ENCODE measurements around the gene FYN. TPM values are rescaled to one million over a fixed set of nuclear protein-coding genes. Genes with fewer than 3 reads are reported as not detected.

FYN gene
- total and polyA plus RNA-seq, 10 of the 15 experiments (the other 5 are each of a cell fraction or from before 2014, with no cell fraction given), result 51.4 to 247 (median 138) TPM

GRCh38 chr6:111631903-111632460, 241.3 kb downstream of the FYN start:
- no peak overlapping the region for H2AFZ ChIP-seq (ENCODE audit: control insufficient read depth, low read depth, low read length)
- no peaks in the 10 kb centered on the region for H3K36me3 ChIP-seq (ENCODE audit: control insufficient read depth in 2 of 2, insufficient read depth in 2 of 2, low read length in 1 of 2)
- no peaks in the 10 kb centered on the region; the same call in 2 of the 3 replicates for H3K9me3 ChIP-seq (replicated peaks; ENCODE audit: control insufficient read depth, insufficient read depth, low read length)
- ChIA-PET POLR2A (no interaction called here), SMC1A (ENCODE audit: uncharacterized antibody, unreplicated experiment) (no interaction called here), RAD21 (ENCODE audit: unreplicated experiment) (no interaction called here), CTCF (no interaction called here)
- no peak overlapping the region for H3K4me3 ChIP-seq
- WGBS (ENCODE audit: insufficient coverage, insufficient replicate concordance, low lambda C conversion rate, missing lambda C conversion rate), result 42% methylated on average over 8 of the region's 8 CpGs
- no peak overlapping the region for H3K27ac ChIP-seq (ENCODE audit: control insufficient read depth, insufficient read depth)
- intact Hi-C loops (cut with micrococcal nuclease; ENCODE audit: unreplicated experiment), result no loop called here
- ATAC-seq (no peak), DNase-seq (ENCODE audit: low read depth, low spot score) (no peak), FAIRE-seq (no peak)
- TF ChIP-seq PML (IDR thresholded peaks at IDR 0.05; ENCODE audit: low read length), result no peak
- no peak for TF ChIP-seq POU2F2 (IDR thresholded peaks at IDR 0.05; ENCODE audit: borderline replicate concordance, low read depth, low read length)
- TF ChIP-seq KAT2A (conservative IDR thresholded peaks at IDR 0.05; ENCODE audit: control insufficient read depth, low read depth, low read length), result no peak
- no peak for TF ChIP-seq MTA2 (IDR thresholded peaks at IDR 0.05; ENCODE audit: low read depth)
- no peak for TF ChIP-seq SP1 (IDR thresholded peaks at IDR 0.05; ENCODE audit: low read depth, low read length)
- TF ChIP-seq CREM (IDR thresholded peaks at IDR 0.05; ENCODE audit: low read depth), result no peak
- TF ChIP-seq ELK1 (IDR thresholded peaks at IDR 0.05; ENCODE audit: low read depth, low read length), result no peak
- TF ChIP-seq NR2F1 (conservative IDR thresholded peaks at IDR 0.05), result no peak
- no peak for TF ChIP-seq YBX1 (IDR thresholded peaks at IDR 0.05)
- TF ChIP-seq LARP7 (IDR thresholded peaks at IDR 0.05), result no peak
- no peak for TF ChIP-seq ZNF687 (IDR thresholded peaks at IDR 0.05)
- TF ChIP-seq RFX5 (IDR thresholded peaks at IDR 0.05; ENCODE audit: low read depth, low read length), result no peak
- no peaks in the 10 kb centered on the region for H4K20me1 ChIP-seq (ENCODE audit: control insufficient read depth, insufficient read depth)
- no peaks in the 10 kb centered on the region for H3K79me2 ChIP-seq (ENCODE audit: control insufficient read depth, insufficient read depth, low read length)
- no peak overlapping the region for H3K4me2 ChIP-seq (ENCODE audit: control insufficient read depth, insufficient read depth)
- H3K9ac ChIP-seq (ENCODE audit: control insufficient read depth, insufficient read depth, low read length), result no peak overlapping the region
- H3K4me1 ChIP-seq (ENCODE audit: control insufficient read depth, insufficient read depth, low read length), result no peaks in the 10 kb centered on the region
- H3K27me3 ChIP-seq (replicated peaks in 1 of 2; ENCODE audit: control insufficient read depth in 2 of 2, insufficient read depth in 2 of 2, low read length in 1 of 2), result 0 out of 4 replicates have a peak, but pooled peaks cover 0 to 4% of the 10 kb centered on the region in 2 experiments
- BruUV-seq (replicated peaks), result no TSS peak
- in situ Hi-C loops (cut with MboI), result no loop called here
